ENCODE measurements around the gene TGFA.

Gene TGFA

DNA sequence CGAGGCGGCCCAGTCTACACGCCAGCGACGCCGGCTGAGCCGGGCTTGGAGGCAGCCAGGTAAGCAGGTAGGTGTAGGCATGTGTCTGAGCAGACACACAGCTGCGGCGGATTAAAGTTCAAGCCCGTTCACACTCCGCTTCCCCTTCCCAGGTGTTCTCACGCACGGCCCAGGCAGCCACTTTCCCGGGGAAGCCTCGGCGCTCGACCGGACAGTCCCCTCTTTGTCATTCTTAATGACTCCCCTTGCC, 367 bp downstream of the TGFA start:
- H3K4me3 ChIP-seq (ENCODE audit: low read depth in 1 of 2, low read length in 1 of 2): peak overlapping the region; percentile 89 to 94
- TF ChIP-seq, protein P1, sequence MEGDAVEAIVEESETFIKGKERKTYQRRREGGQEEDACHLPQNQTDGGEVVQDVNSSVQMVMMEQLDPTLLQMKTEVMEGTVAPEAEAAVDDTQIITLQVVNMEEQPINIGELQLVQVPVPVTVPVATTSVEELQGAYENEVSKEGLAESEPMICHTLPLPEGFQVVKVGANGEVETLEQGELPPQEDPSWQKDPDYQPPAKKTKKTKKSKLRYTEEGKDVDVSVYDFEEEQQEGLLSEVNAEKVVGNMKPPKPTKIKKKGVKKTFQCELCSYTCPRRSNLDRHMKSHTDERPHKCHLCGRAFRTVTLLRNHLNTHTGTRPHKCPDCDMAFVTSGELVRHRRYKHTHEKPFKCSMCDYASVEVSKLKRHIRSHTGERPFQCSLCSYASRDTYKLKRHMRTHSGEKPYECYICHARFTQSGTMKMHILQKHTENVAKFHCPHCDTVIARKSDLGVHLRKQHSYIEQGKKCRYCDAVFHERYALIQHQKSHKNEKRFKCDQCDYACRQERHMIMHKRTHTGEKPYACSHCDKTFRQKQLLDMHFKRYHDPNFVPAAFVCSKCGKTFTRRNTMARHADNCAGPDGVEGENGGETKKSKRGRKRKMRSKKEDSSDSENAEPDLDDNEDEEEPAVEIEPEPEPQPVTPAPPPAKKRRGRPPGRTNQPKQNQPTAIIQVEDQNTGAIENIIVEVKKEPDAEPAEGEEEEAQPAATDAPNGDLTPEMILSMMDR (IDR thresholded peaks at IDR 0.05): no peak
- no peaks in the 10 kb centered on the region for H3K36me3 ChIP-seq
- peaks cover 59% of the 10 kb centered on the region for H3K27me3 ChIP-seq
- H3K4me1 ChIP-seq (ENCODE audit: control insufficient read depth in 1 of 2, insufficient read depth in 1 of 2, low read depth in 1 of 2, low read length in 1 of 2): peaks cover 27 to 28% of the 10 kb centered on the region in 2 experiments
- no peaks in the 10 kb centered on the region for H3K9me3 ChIP-seq
- peak overlapping the region; percentile 92 for H3K27ac ChIP-seq

GRCh38 chr2:70552501-70553333, 909 bp downstream of the TGFA start:
- TF ChIP-seq, protein P1 (IDR thresholded peaks at IDR 0.05): no peak
- no peaks in the 10 kb centered on the region for H3K9me3 ChIP-seq
- no peaks in the 10 kb centered on the region for H3K36me3 ChIP-seq
- peaks cover 53% of the 10 kb centered on the region for H3K27me3 ChIP-seq
- peaks cover 27 to 28% of the 10 kb centered on the region in 2 experiments for H3K4me1 ChIP-seq (ENCODE audit: control insufficient read depth in 1 of 2, insufficient read depth in 1 of 2, low read depth in 1 of 2, low read length in 1 of 2)
- H3K27ac ChIP-seq: peak overlapping the region; percentile 92
- H3K4me3 ChIP-seq (ENCODE audit: low read depth in 1 of 2, low read length in 1 of 2): peak overlapping the region; percentile 89 to 94

- H3K4me1 ChIP-seq (ENCODE audit: control insufficient read depth in 1 of 2, insufficient read depth in 1 of 2, low read depth in 1 of 2, low read length in 1 of 2): peaks cover 27 to 28% of the 10 kb centered on the region in 2 experiments
- H3K27me3 ChIP-seq: peaks cover 38% of the 10 kb centered on the region
- H3K27ac ChIP-seq: no peak overlapping the region
- no peaks in the 10 kb centered on the region for H3K36me3 ChIP-seq
- H3K4me3 ChIP-seq (ENCODE audit: low read depth in 1 of 2, low read length in 1 of 2): peak overlapping the region; percentile 89 to 94
- TF ChIP-seq, protein P1 (IDR thresholded peaks at IDR 0.05): no peak
- no peaks in the 10 kb centered on the region for H3K9me3 ChIP-seq
Measured at GRCh38 chr2:70551167-70551566, 2.5 kb downstream of the TGFA start.

DNA sequence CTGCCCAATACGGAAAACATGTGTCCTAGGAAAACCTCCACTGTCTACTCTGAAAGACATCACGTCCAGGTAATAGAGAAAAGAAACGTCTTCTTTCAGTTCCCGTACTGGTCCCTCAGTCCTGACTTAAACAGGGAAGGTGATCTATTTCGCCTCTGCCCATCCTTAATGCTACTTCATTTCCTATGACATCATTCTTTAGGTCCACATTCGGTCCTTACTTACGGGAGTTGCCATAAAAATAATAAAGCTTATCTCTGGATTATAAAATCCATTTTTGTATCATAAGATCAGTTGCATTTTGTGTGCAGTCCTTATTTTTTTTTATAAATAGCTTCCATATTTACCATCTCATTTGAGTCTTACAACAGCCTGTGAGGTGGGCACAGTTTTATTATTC, 3.7 kb downstream of the TGFA start:
- Histone ChIP-seq H3K36me3 (no peaks in the 10 kb centered on the region), H3K9me3 (no peaks in the 10 kb centered on the region), H3K27me3 (peaks cover 31% of the 10 kb centered on the region), H3K4me3 (ENCODE audit: low read depth in 1 of 2, low read length in 1 of 2) (no peak overlapping the region), H3K4me1 (ENCODE audit: control insufficient read depth in 1 of 2, insufficient read depth in 1 of 2, low read depth in 1 of 2, low read length in 1 of 2) (peaks cover 27 to 28% of the 10 kb centered on the region in 2 experiments), H3K27ac (no peak overlapping the region)
- TF ChIP-seq, protein P1 (IDR thresholded peaks at IDR 0.05): no peak

- H3K27me3 ChIP-seq: peaks cover 28% of the 10 kb centered on the region
- H3K9me3 ChIP-seq: no peaks in the 10 kb centered on the region
- H3K27ac ChIP-seq: no peak overlapping the region
- H3K36me3 ChIP-seq: no peaks in the 10 kb centered on the region
- H3K4me1 ChIP-seq (ENCODE audit: control insufficient read depth in 1 of 2, insufficient read depth in 1 of 2, low read depth in 1 of 2, low read length in 1 of 2): peaks cover 20% of the 10 kb centered on the region in 2 experiments
- no peak overlapping the region for H3K4me3 ChIP-seq (ENCODE audit: low read depth in 1 of 2, low read length in 1 of 2)
- TF ChIP-seq, protein P1 (IDR thresholded peaks at IDR 0.05): no peak
Measured at GRCh38 chr2:70549064-70549710, 4.4 kb downstream of the TGFA start.

All from neutrophil (primary cell).